ENCODE results near the gene GTPBP8. TPM values are rescaled to one million over a fixed set of nuclear protein-coding genes. Genes with fewer than 3 reads are reported as not detected.

The GTPBP8 gene
- total and polyA plus RNA-seq, 2 experiments from 2014 or later: 20.3 to 34.3 TPM

DNA sequence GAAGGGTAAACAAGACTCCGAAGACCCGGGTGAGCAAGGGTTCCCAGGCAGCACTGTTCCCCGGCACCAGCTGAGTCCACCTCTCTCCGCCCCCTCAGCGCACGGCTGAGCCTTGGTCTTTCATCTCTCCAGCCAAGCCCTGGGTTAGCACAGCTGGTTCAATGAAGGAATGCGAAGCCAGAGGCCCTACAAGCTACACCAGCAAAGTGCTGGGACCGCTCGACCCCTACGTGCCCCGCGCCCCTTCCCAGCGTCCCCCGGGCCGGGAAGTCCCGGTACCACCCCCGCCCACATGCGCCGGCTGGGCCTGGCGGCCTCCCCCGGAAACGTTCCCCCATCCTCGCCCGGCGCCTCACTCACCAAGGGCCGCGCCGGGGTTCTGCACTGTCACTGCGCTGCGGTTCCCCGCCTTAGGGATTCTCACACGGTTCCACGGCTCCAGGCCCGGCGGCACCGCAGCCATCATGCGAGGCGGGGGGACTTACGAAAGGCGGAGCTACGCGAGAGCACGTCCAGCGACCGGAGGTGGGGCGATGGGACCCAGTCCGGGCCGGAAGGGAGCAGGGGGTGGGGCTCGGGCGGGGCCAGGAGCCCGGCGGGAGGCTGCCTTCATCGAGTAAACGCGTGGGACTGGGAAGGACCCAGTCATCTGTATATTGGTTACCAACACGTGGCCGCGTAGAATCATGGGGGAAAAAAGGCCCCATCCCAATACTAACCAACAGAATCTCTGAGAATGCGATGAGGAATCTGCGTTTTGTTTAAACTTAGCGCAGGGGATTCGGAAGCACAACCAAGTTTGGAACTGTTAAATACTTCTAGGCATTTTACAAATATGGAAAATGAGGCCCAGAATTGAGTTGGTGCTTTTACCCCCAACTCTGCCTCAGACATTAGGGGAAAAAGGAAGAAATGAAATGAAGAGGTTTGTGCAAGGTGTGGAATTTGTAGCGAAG, 28.7 kb downstream of the GTPBP8 start:
- H3K36me3 ChIP-seq (ENCODE audit: low read depth): peaks cover 16% of the 10 kb centered on the region; the same call in 1 of the 2 replicates
- H4K20me1 ChIP-seq (ENCODE audit: insufficient read depth): no peaks in the 10 kb centered on the region
- peak overlapping the region; percentile 93 for H3K27ac ChIP-seq
- TF ChIP-seq EZH2phosphoT487 (IDR thresholded peaks at IDR 0.05; ENCODE audit: insufficient read depth, low read depth) (no peak), EZH2 (IDR thresholded peaks at IDR 0.05; ENCODE audit: insufficient read depth, poor library complexity, severe bottlenecking) (no peak)
- 3% methylated on average over 52 to 54 of the region's 63 CpGs for WGBS, 2 experiments (ENCODE audit: low coverage in 1 of 2, low lambda C conversion rate in 2 of 2, missing lambda C conversion rate in 2 of 2)
- H3K27me3 ChIP-seq (replicated peaks; ENCODE audit: insufficient read depth): no peaks in the 10 kb centered on the region
- H3F3A ChIP-seq (ENCODE audit: insufficient read depth): peaks cover 10% of the 10 kb centered on the region; the same call in 1 of the 2 replicates
- no peaks in the 10 kb centered on the region for H3K9me3 ChIP-seq (ENCODE audit: low read depth)
- H2AFZ ChIP-seq: peak overlapping the region; percentile 85
- H3K9me2 ChIP-seq (ENCODE audit: insufficient read depth): no peaks in the 10 kb centered on the region
- peak; percentile 98 for DNase-seq
- H3K79me2 ChIP-seq (ENCODE audit: insufficient read depth): peaks cover 58% of the 10 kb centered on the region
- peak overlapping the region; percentile 100 for H3K4me3 ChIP-seq
- in situ Hi-C loops (cut with MboI): no loop called here
- peak overlapping the region; percentile 97 for H3K9ac ChIP-seq
- peak overlapping the region; percentile 99 for H3K4me2 ChIP-seq (ENCODE audit: unreplicated experiment)
- H3K4me1 ChIP-seq (ENCODE audit: insufficient read depth): peaks cover 18% of the 10 kb centered on the region

DNA sequence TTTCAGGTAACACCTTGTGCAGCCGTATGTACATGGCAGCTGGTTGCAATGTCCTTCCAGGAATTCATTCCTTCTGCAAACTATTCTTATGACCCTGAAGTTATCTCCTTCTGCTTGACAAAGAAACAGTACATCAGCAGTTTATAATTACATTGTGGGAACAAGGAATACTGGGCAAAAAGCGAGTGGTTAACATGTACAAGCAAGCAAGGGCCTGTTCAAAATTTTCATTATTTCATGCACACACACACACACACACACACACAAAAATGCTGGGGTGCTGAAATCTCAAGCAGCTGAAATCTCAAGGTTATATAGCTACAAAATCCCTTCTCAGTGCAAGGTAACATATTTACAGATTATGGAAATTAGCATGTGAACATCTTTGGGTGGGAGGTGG, 30.7 kb downstream of the GTPBP8 start:
- H3K27ac ChIP-seq: no peak overlapping the region
- peaks cover 38% of the 10 kb centered on the region for H3K79me2 ChIP-seq (ENCODE audit: insufficient read depth)
- DNase-seq: no peak
- peaks cover 6% of the 10 kb centered on the region; the same call in 1 of the 2 replicates for H3K36me3 ChIP-seq (ENCODE audit: low read depth)
- no peak overlapping the region for H3K4me3 ChIP-seq
- in situ Hi-C loops (cut with MboI): no loop called here
- H3K4me2 ChIP-seq (ENCODE audit: unreplicated experiment): no peak overlapping the region
- no peaks in the 10 kb centered on the region for H3K9me3 ChIP-seq (ENCODE audit: low read depth)
- no peaks in the 10 kb centered on the region for H3K9me2 ChIP-seq (ENCODE audit: insufficient read depth)
- H2AFZ ChIP-seq: no peak overlapping the region
- H3K9ac ChIP-seq: no peak overlapping the region
- H4K20me1 ChIP-seq (ENCODE audit: insufficient read depth): no peaks in the 10 kb centered on the region
- peaks cover 18% of the 10 kb centered on the region for H3K4me1 ChIP-seq (ENCODE audit: insufficient read depth)
- 94 to 97% methylated on average over 2 of the region's 2 CpGs for WGBS, 2 experiments (ENCODE audit: low coverage in 1 of 2, low lambda C conversion rate in 2 of 2, missing lambda C conversion rate in 2 of 2)
- no peak for TF ChIP-seq EZH2 (IDR thresholded peaks at IDR 0.05; ENCODE audit: insufficient read depth, poor library complexity, severe bottlenecking)
- TF ChIP-seq EZH2phosphoT487 (IDR thresholded peaks at IDR 0.05; ENCODE audit: insufficient read depth, low read depth): no peak
- H3K27me3 ChIP-seq (replicated peaks; ENCODE audit: insufficient read depth): no peaks in the 10 kb centered on the region
- peaks cover 10% of the 10 kb centered on the region; the same call in 1 of the 2 replicates for H3F3A ChIP-seq (ENCODE audit: insufficient read depth)

GRCh38 chr3:113034011-113034410, 43.2 kb downstream of the GTPBP8 start:
- H3K36me3 ChIP-seq (ENCODE audit: low read depth): no peaks in the 10 kb centered on the region
- H4K20me1 ChIP-seq (ENCODE audit: insufficient read depth): no peaks in the 10 kb centered on the region
- H3K27me3 ChIP-seq (replicated peaks; ENCODE audit: insufficient read depth): no peaks in the 10 kb centered on the region
- 44 to 50% methylated on average over 2 of the region's 2 CpGs for WGBS, 2 experiments (ENCODE audit: low coverage in 1 of 2, low lambda C conversion rate in 2 of 2, missing lambda C conversion rate in 2 of 2)
- no peaks in the 10 kb centered on the region for H3K9me3 ChIP-seq (ENCODE audit: low read depth)
- no peaks in the 10 kb centered on the region for H3F3A ChIP-seq (ENCODE audit: insufficient read depth)
- DNase-seq: peak; percentile 56
- TF ChIP-seq EZH2phosphoT487 (IDR thresholded peaks at IDR 0.05; ENCODE audit: insufficient read depth, low read depth): no peak
- no peak for TF ChIP-seq EZH2 (IDR thresholded peaks at IDR 0.05; ENCODE audit: insufficient read depth, poor library complexity, severe bottlenecking)
- no peak overlapping the region for H2AFZ ChIP-seq
- no peak overlapping the region for H3K4me3 ChIP-seq
- H3K79me2 ChIP-seq (ENCODE audit: insufficient read depth): no peaks in the 10 kb centered on the region
- in situ Hi-C loops (cut with MboI): loop anchor here (25.0 kb wide), 1 partner anchor 578 kb away; no protein-coding TSS in a partner anchor
- no peaks in the 10 kb centered on the region for H3K9me2 ChIP-seq (ENCODE audit: insufficient read depth)
- H3K4me2 ChIP-seq (ENCODE audit: unreplicated experiment): no peak overlapping the region
- no peak overlapping the region for H3K27ac ChIP-seq
- no peak overlapping the region for H3K9ac ChIP-seq
- no peaks in the 10 kb centered on the region for H3K4me1 ChIP-seq (ENCODE audit: insufficient read depth)

DNA sequence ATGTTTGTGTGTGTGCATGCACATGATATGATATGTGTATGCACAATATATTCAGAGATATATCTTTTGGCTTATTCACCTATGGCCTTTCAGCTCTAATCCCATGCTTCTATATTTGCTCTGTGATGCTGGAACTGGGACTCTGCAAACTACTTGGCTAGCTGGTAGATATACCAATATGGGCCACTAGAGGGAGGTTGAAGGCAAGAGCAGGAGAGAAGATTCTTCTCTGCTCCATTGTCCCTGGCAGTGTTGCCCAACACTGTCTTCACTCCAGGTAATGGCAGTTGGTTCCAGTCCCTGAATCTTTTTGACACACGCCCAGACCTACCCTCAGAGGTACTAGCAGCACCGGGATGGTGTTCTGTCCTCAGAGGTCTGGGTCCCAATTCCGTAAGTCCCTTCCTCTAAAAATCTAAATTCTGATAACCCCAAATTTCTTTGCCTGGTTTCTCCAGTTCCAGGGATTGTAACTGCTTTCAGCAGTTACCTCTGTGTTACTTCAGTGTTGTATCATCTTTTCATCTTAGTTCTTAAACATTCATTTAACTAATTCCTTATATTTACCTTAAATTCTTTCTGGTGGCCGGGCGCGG, 44.7 kb downstream of the GTPBP8 start:
- no peaks in the 10 kb centered on the region for H3K9me2 ChIP-seq (ENCODE audit: insufficient read depth)
- H4K20me1 ChIP-seq (ENCODE audit: insufficient read depth): no peaks in the 10 kb centered on the region
- no peak overlapping the region for H3K4me3 ChIP-seq
- no peaks in the 10 kb centered on the region for H3K4me1 ChIP-seq (ENCODE audit: insufficient read depth)
- WGBS, 2 experiments (ENCODE audit: low coverage in 1 of 2, low lambda C conversion rate in 2 of 2, missing lambda C conversion rate in 2 of 2): 50% methylated on average over 6 of the region's 6 CpGs
- no peak overlapping the region for H3K4me2 ChIP-seq (ENCODE audit: unreplicated experiment)
- no peaks in the 10 kb centered on the region for H3F3A ChIP-seq (ENCODE audit: insufficient read depth)
- H3K27me3 ChIP-seq (replicated peaks; ENCODE audit: insufficient read depth): no peaks in the 10 kb centered on the region
- no peak overlapping the region for H3K9ac ChIP-seq
- in situ Hi-C loops (cut with MboI): loop anchor here (25.0 kb wide), 1 partner anchor 577 kb away; no protein-coding TSS in a partner anchor
- H3K79me2 ChIP-seq (ENCODE audit: insufficient read depth): no peaks in the 10 kb centered on the region
- H3K27ac ChIP-seq: no peak overlapping the region
- no peaks in the 10 kb centered on the region for H3K36me3 ChIP-seq (ENCODE audit: low read depth)
- no peak for TF ChIP-seq EZH2phosphoT487 (IDR thresholded peaks at IDR 0.05; ENCODE audit: insufficient read depth, low read depth)
- no peak for TF ChIP-seq EZH2 (IDR thresholded peaks at IDR 0.05; ENCODE audit: insufficient read depth, poor library complexity, severe bottlenecking)
- H3K9me3 ChIP-seq (ENCODE audit: low read depth): no peaks in the 10 kb centered on the region
- DNase-seq: peak; percentile 78
- H2AFZ ChIP-seq: no peak overlapping the region
